LNCAP (cell line): ENCODE results near the gene KLF11.

Source experiments
- CTCF ChIP-seq: fragments of 450-650 bp; IDR thresholded peaks from 2 replicates; pipeline ENCODE4 v1.5.1; 2017; ENCODE audit warnings: mild to moderate bottlenecking

The KLF11 gene

GRCh38 chr2:10041711-10042110 lies 1.6 kb upstream of the KLF11 start:
- TF ChIP-seq CTCF, result no peak

GRCh38 chr2:10042301-10043161 lies 819 bp upstream of the KLF11 start:
- TF ChIP-seq CTCF, result no peak

- TF ChIP-seq CTCF, result no peak
Observed at GRCh38 chr2:10043906-10044601, 704 bp downstream of the KLF11 start.

GRCh38 chr2:10045561-10046355 lies 2.4 kb downstream of the KLF11 start:
- no peak for TF ChIP-seq CTCF

GRCh38 chr2:10046931-10047330 lies 3.6 kb downstream of the KLF11 start:
- TF ChIP-seq CTCF, result no peak

GRCh38 chr2:10047616-10048500 lies 4.5 kb downstream of the KLF11 start:
- TF ChIP-seq CTCF, result no peak
